ENCODE measurements around the gene NDST1. TPM values are rescaled to one million over a fixed set of nuclear protein-coding genes. Genes with fewer than 3 reads are reported as not detected.

Gene NDST1
- total and polyA plus RNA-seq, 2 of the 8 experiments (the other 6 are each of a cell fraction or from before 2014, with no cell fraction given): 27.0 to 72.0 TPM

DNA sequence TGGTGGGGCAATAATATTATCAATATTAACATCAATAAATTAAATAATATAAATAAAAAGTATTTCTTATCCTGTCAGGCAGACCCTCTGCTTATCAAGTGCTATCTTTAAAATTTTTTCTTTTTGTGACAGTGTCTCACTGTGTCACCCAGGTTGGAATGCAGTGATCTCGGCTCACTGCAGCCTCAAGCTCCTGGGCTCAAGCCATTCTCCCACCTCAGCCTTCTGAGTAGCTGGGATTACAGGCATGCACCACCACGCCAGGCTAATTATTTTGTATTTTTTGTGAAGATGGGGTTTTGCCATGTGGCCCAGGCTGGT is 53.2 kb downstream of the NDST1 start (continued):
- TF ChIP-seq, protein P1, sequence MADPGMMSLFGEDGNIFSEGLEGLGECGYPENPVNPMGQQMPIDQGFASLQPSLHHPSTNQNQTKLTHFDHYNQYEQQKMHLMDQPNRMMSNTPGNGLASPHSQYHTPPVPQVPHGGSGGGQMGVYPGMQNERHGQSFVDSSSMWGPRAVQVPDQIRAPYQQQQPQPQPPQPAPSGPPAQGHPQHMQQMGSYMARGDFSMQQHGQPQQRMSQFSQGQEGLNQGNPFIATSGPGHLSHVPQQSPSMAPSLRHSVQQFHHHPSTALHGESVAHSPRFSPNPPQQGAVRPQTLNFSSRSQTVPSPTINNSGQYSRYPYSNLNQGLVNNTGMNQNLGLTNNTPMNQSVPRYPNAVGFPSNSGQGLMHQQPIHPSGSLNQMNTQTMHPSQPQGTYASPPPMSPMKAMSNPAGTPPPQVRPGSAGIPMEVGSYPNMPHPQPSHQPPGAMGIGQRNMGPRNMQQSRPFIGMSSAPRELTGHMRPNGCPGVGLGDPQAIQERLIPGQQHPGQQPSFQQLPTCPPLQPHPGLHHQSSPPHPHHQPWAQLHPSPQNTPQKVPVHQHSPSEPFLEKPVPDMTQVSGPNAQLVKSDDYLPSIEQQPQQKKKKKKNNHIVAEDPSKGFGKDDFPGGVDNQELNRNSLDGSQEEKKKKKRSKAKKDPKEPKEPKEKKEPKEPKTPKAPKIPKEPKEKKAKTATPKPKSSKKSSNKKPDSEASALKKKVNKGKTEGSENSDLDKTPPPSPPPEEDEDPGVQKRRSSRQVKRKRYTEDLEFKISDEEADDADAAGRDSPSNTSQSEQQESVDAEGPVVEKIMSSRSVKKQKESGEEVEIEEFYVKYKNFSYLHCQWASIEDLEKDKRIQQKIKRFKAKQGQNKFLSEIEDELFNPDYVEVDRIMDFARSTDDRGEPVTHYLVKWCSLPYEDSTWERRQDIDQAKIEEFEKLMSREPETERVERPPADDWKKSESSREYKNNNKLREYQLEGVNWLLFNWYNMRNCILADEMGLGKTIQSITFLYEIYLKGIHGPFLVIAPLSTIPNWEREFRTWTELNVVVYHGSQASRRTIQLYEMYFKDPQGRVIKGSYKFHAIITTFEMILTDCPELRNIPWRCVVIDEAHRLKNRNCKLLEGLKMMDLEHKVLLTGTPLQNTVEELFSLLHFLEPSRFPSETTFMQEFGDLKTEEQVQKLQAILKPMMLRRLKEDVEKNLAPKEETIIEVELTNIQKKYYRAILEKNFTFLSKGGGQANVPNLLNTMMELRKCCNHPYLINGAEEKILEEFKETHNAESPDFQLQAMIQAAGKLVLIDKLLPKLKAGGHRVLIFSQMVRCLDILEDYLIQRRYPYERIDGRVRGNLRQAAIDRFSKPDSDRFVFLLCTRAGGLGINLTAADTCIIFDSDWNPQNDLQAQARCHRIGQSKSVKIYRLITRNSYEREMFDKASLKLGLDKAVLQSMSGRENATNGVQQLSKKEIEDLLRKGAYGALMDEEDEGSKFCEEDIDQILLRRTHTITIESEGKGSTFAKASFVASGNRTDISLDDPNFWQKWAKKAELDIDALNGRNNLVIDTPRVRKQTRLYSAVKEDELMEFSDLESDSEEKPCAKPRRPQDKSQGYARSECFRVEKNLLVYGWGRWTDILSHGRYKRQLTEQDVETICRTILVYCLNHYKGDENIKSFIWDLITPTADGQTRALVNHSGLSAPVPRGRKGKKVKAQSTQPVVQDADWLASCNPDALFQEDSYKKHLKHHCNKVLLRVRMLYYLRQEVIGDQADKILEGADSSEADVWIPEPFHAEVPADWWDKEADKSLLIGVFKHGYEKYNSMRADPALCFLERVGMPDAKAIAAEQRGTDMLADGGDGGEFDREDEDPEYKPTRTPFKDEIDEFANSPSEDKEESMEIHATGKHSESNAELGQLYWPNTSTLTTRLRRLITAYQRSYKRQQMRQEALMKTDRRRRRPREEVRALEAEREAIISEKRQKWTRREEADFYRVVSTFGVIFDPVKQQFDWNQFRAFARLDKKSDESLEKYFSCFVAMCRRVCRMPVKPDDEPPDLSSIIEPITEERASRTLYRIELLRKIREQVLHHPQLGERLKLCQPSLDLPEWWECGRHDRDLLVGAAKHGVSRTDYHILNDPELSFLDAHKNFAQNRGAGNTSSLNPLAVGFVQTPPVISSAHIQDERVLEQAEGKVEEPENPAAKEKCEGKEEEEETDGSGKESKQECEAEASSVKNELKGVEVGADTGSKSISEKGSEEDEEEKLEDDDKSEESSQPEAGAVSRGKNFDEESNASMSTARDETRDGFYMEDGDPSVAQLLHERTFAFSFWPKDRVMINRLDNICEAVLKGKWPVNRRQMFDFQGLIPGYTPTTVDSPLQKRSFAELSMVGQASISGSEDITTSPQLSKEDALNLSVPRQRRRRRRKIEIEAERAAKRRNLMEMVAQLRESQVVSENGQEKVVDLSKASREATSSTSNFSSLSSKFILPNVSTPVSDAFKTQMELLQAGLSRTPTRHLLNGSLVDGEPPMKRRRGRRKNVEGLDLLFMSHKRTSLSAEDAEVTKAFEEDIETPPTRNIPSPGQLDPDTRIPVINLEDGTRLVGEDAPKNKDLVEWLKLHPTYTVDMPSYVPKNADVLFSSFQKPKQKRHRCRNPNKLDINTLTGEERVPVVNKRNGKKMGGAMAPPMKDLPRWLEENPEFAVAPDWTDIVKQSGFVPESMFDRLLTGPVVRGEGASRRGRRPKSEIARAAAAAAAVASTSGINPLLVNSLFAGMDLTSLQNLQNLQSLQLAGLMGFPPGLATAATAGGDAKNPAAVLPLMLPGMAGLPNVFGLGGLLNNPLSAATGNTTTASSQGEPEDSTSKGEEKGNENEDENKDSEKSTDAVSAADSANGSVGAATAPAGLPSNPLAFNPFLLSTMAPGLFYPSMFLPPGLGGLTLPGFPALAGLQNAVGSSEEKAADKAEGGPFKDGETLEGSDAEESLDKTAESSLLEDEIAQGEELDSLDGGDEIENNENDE (IDR thresholded peaks at IDR 0.05; ENCODE audit: insufficient replicate concordance, low read length): no peak
- TF ChIP-seq FOSL1 (IDR thresholded peaks at IDR 0.05; ENCODE audit: insufficient read depth, low read depth, low read length) (no peak), TAF7 (optimal IDR thresholded peaks at IDR 0.05; ENCODE audit: borderline replicate concordance, low read depth, low read length) (no peak), JUND (IDR thresholded peaks at IDR 0.05; ENCODE audit: low read length) (no peak), POLR2A (IDR thresholded peaks at IDR 0.05; ENCODE audit: control extremely low read depth in 1 of 2, low read depth in 2 of 2, low read length in 2 of 2) (no peak), EZH2 (IDR thresholded peaks at IDR 0.05; ENCODE audit: low read depth, low read length, severe bottlenecking) (no peak), POLR2AphosphoS5 (IDR thresholded peaks at IDR 0.05; ENCODE audit: low read depth, low read length) (no peak), SIX5 (IDR thresholded peaks at IDR 0.05; ENCODE audit: low read depth, low read length) (no peak), SP1 (IDR thresholded peaks at IDR 0.05; ENCODE audit: low read depth, low read length) (no peak), GABPA (IDR thresholded peaks at IDR 0.05; ENCODE audit: borderline replicate concordance, insufficient read depth, low read length) (no peak)
